ENCODE data around the gene CTNND2. TPM values are rescaled to one million over a fixed set of nuclear protein-coding genes. Genes with fewer than 3 reads are reported as not detected.

CTNND2 gene
- total and polyA plus RNA-seq, 9 of the 15 experiments (the other 6 are each of a cell fraction or from before 2014, with no cell fraction given) = 0.03 to 0.35 TPM; not detected in 7

- TF ChIP-seq THAP12 (CRISPR knock-in tag; IDR thresholded peaks at IDR 0.05) (no peak), ZNF408 (CRISPR knock-in tag; IDR thresholded peaks at IDR 0.05; ENCODE audit: low read depth) (no peak), GABPB1 (CRISPR knock-in tag; IDR thresholded peaks at IDR 0.05) (no peak), GABPB2 (CRISPR knock-in tag; conservative IDR thresholded peaks at IDR 0.05) (no peak), TEAD4 (IDR thresholded peaks at IDR 0.05; ENCODE audit: low read length) (no peak), TEAD4 (CRISPR knock-in tag; IDR thresholded peaks at IDR 0.05; ENCODE audit: borderline replicate concordance) (no peak), BCOR (IDR thresholded peaks at IDR 0.05) (no peak), SREBF1 (IDR thresholded peaks at IDR 0.05; ENCODE audit: borderline replicate concordance, low read depth, low read length) (no peak), CTBP1 (IDR thresholded peaks at IDR 0.05; ENCODE audit: borderline replicate concordance) (no peak), OTX1 (CRISPR knock-in tag; IDR thresholded peaks at IDR 0.05) (no peak)
Observed at GRCh38 chr5:11853140-11853539, 51.1 kb downstream of the CTNND2 start (continued).

DNA sequence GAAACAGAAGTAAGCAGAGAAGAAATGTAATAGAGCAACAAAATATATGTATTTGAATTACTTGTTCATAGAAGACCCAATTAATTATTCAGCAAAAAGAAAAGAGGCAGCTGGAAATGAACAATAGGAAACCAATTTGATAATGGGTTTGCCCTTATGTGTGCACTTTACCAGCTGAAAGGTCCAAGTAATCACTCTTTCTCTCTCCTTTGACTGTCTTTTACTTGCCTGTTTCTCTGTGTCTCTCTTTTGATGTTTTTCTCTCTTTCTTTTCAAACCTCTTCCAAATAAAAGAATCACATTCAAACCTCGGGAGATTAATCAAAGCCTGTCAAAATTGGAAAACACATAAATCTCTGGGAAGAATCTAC is 51.5 kb downstream of the CTNND2 start:
- FAIRE-seq (no peak), ATAC-seq (no peak), DNase-seq (ENCODE audit: extremely low read depth in 1 of 4, low spot score in 3 of 4) (no peak)
- Histone ChIP-seq H3K36me3 (ENCODE audit: control insufficient read depth, insufficient read depth, low read length) (no peaks in the 10 kb centered on the region), H2AFZ (ENCODE audit: low read depth, low read length) (no peak overlapping the region), H3K27ac (ENCODE audit: extremely low read depth, low read depth, low read length) (no peak overlapping the region), H3K4me3 (no peak overlapping the region), H3K4me1 (replicated peaks in 1 of 2; ENCODE audit: control insufficient read depth in 2 of 2, insufficient read depth in 2 of 2, low read length in 2 of 2) (no peaks in the 10 kb centered on the region), H4K20me1 (replicated peaks; ENCODE audit: control insufficient read depth, insufficient read depth, low read length) (no peaks in the 10 kb centered on the region), H3K79me2 (ENCODE audit: control insufficient read depth, insufficient read depth, low read length) (no peaks in the 10 kb centered on the region), H3K9me3 (replicated peaks; ENCODE audit: control insufficient read depth, insufficient read depth, low read depth, low read length) (no peaks in the 10 kb centered on the region; the same call in 1 of the 2 replicates), H3K9me1 (ENCODE audit: control insufficient read depth, insufficient read depth, low read length) (no peaks in the 10 kb centered on the region), H3K9ac (ENCODE audit: insufficient read depth in 1 of 2, low read depth in 2 of 2, low read length in 2 of 2) (no peak overlapping the region), H3K27me3 (ENCODE audit: control insufficient read depth in 2 of 2, insufficient read depth in 2 of 2, low read length in 2 of 2) (no peaks in the 10 kb centered on the region), H3K4me2 (ENCODE audit: insufficient read depth, low read length) (no peak overlapping the region)
- ChIA-PET CTCF (ENCODE audit: low intra/inter-chr PET ratio) (no interaction called here), POLR2A (no interaction called here)
- BruUV-seq (replicated peaks) = no TSS peak
- intact Hi-C loops (cut with micrococcal nuclease) = no loop called here
- in situ Hi-C loops (cut with MboI) = no loop called here
- 8% methylated on average over 1 of the region's 1 CpG for WGBS (ENCODE audit: insufficient coverage, low coverage, missing lambda C conversion rate)
- no peak for TF ChIP-seq TCFL5 (CRISPR knock-in tag; conservative IDR thresholded peaks at IDR 0.05)
- TF ChIP-seq, protein P1, sequence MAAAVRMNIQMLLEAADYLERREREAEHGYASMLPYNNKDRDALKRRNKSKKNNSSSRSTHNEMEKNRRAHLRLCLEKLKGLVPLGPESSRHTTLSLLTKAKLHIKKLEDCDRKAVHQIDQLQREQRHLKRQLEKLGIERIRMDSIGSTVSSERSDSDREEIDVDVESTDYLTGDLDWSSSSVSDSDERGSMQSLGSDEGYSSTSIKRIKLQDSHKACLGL (CRISPR knock-in tag; IDR thresholded peaks at IDR 0.05; ENCODE audit: borderline replicate concordance, poor library complexity, severe bottlenecking) = no peak
- no peak for TF ChIP-seq RBBP5 (IDR thresholded peaks at IDR 0.05; ENCODE audit: borderline replicate concordance, insufficient read depth, low read length, poor library complexity, severe bottlenecking)
- TF ChIP-seq NCOA4 (IDR thresholded peaks at IDR 0.05; ENCODE audit: partially characterized antibody) = no peak
- TF ChIP-seq SMAD1 (IDR thresholded peaks at IDR 0.05; ENCODE audit: low read depth, low read length, partially characterized antibody) = no peak
- TF ChIP-seq TRIM28 (IDR thresholded peaks at IDR 0.05) = no peak
- no peak for TF ChIP-seq TFE3 (CRISPR knock-in tag; IDR thresholded peaks at IDR 0.05)
- TF ChIP-seq PHB (CRISPR knock-in tag; IDR thresholded peaks at IDR 0.05) = no peak
- no peak for TF ChIP-seq ZNF431 (CRISPR knock-in tag; IDR thresholded peaks at IDR 0.05)
- TF ChIP-seq SIN3A (IDR thresholded peaks at IDR 0.05; ENCODE audit: borderline replicate concordance in 2 of 2, control insufficient read depth in 1 of 2, low read depth in 2 of 2, low read length in 2 of 2) = no peak

All from K562 (cell line).